Duodenal mucosa (tissue), 2 donors: ENCODE data around the gene ZBTB3.

Experiments used
- H3K27ac ChIP-seq: one replicate; pipeline ENCODE4 v1.7.0; 2013; ENCODE audit warnings: low read depth, low read length
- H3K27me3 ChIP-seq, 2 donors: one replicate each; pipeline ENCODE4 v1.7.0; 2013; ENCODE audit warnings: low read length in 2 of 2, control low read depth in 1 of 2; ENCODE audit not compliant: insufficient read depth in 2 of 2, control insufficient read depth in 1 of 2
- H3K36me3 ChIP-seq, 2 donors: one replicate each; pipeline ENCODE4 v1.7.0; 2013; ENCODE audit warnings: low read length in 2 of 2, control low read depth in 1 of 2; ENCODE audit not compliant: insufficient read depth in 2 of 2, control insufficient read depth in 1 of 2
- H3K4me1 ChIP-seq, 2 donors: one replicate each; pipeline ENCODE4 v1.7.0; 2013; ENCODE audit warnings: low read length in 2 of 2, control low read depth in 1 of 2; ENCODE audit not compliant: insufficient read depth in 2 of 2, control insufficient read depth in 1 of 2
- H3K4me3 ChIP-seq, 2 donors: one replicate each; pipeline ENCODE4 v1.7.0; 2013; ENCODE audit warnings: low read length in 2 of 2, low read depth in 1 of 2
- H3K9ac ChIP-seq, 2 donors: one replicate each; pipeline ENCODE4 v1.7.0; 2013; ENCODE audit warnings: low read length in 2 of 2, low read depth in 1 of 2
- H3K9me3 ChIP-seq, 2 donors: one replicate each; pipeline ENCODE4 v1.7.0; 2013; ENCODE audit warnings: low read length in 2 of 2, control low read depth in 1 of 2; ENCODE audit not compliant: control insufficient read depth in 1 of 2

Gene ZBTB3

GRCh38 chr11:62787005-62787759 lies 33.2 kb upstream of the ZBTB3 start, which contains the start of gene TMEM179B:
TMEM179B (plus strand) TSS chr11:62787402; CDS start chr11:62787432, 30 bp downstream.
- peaks cover 17 to 30% of the 10 kb centered on the region in 2 donors for H3K36me3 ChIP-seq
- peak within 1 kb of the TSS; percentile 77 to 99 for H3K4me3 ChIP-seq
- H3K4me1 ChIP-seq, result peaks cover 24 to 41% of the 10 kb centered on the region in 2 donors
- no peaks in the 10 kb centered on the region for H3K9me3 ChIP-seq
- H3K9ac ChIP-seq, result peak within 1 kb of the TSS; percentile 74 to 100
- no peaks in the 10 kb centered on the region for H3K27me3 ChIP-seq
- H3K27ac ChIP-seq, result peak within 1 kb of the TSS; percentile 96

DNA sequence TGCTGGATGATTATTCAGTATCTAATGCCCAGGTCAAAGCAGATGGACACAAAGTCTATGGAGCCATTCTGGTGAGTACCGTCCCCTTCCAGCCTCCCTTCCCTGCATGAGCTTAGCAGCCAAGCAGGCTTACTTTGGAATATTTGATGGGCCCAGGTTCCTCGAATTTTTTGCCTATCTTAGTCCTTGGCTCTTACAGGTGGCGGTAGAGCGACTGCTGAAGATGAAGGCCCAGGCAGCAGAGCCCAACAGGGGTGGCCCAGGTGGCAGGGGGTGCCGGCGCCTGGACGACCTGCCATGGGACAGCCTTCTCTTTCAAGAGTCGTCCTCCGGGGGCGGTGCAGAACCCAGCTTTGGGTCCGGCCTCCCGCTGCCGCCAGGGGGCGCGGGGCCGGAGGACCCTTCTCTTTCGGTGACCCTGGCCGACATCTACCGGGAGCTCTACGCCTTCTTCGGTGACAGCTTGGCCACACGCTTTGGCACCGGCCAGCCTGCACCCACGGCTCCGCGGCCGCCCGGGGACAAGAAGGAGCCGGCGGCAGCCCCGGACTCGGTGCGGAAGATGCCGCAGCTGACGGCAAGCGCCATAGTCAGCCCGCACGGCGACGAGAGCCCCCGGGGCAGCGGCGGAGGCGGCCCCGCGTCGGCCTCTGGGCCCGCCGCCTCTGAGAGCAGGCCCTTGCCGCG lies 32.5 kb upstream of the ZBTB3 start:
- Histone ChIP-seq H3K9ac (peak overlapping the region; percentile 74 to 100), H3K27ac (peak overlapping the region; percentile 96), H3K36me3 (peaks cover 18 to 32% of the 10 kb centered on the region in 2 donors), H3K9me3 (no peaks in the 10 kb centered on the region), H3K4me1 (peaks cover 22 to 38% of the 10 kb centered on the region in 2 donors), H3K27me3 (no peaks in the 10 kb centered on the region), H3K4me3 (peak overlapping the region; percentile 77 to 99)

- Histone ChIP-seq H3K4me3 (no peak overlapping the region), H3K9me3 (no peaks in the 10 kb centered on the region), H3K9ac (no peak overlapping the region), H3K4me1 (peaks cover 7 to 12% of the 10 kb centered on the region in 2 donors), H3K27ac (no peak overlapping the region), H3K27me3 (no peaks in the 10 kb centered on the region), H3K36me3 (peaks cover 17 to 27% of the 10 kb centered on the region in 2 donors)
Observed at GRCh38 chr11:62782753-62783152, 28.8 kb upstream of the ZBTB3 start.

GRCh38 chr11:62778441-62778840 lies 24.5 kb upstream of the ZBTB3 start:
- Histone ChIP-seq H3K9ac (no peak overlapping the region), H3K27me3 (no peaks in the 10 kb centered on the region), H3K36me3 (peaks cover 22 to 47% of the 10 kb centered on the region in 2 donors), H3K9me3 (no peaks in the 10 kb centered on the region), H3K27ac (no peak overlapping the region), H3K4me3 (no peak overlapping the region), H3K4me1 (no peaks in the 10 kb centered on the region)

GRCh38 chr11:62777389-62777788 lies 23.4 kb upstream of the ZBTB3 start:
- Histone ChIP-seq H3K36me3 (peaks cover 17 to 42% of the 10 kb centered on the region in 2 donors), H3K27ac (no peak overlapping the region), H3K4me1 (no peaks in the 10 kb centered on the region), H3K27me3 (no peaks in the 10 kb centered on the region), H3K4me3 (no peak overlapping the region), H3K9me3 (no peaks in the 10 kb centered on the region), H3K9ac (no peak overlapping the region)

GRCh38 chr11:62775646-62776045 lies 21.7 kb upstream of the ZBTB3 start:
- Histone ChIP-seq H3K27me3 (no peaks in the 10 kb centered on the region), H3K4me1 (peaks cover 8 to 11% of the 10 kb centered on the region in 2 donors), H3K36me3 (peaks cover 14 to 36% of the 10 kb centered on the region in 2 donors), H3K4me3 (no peak overlapping the region), H3K27ac (no peak overlapping the region), H3K9me3 (no peaks in the 10 kb centered on the region), H3K9ac (no peak overlapping the region)

DNA sequence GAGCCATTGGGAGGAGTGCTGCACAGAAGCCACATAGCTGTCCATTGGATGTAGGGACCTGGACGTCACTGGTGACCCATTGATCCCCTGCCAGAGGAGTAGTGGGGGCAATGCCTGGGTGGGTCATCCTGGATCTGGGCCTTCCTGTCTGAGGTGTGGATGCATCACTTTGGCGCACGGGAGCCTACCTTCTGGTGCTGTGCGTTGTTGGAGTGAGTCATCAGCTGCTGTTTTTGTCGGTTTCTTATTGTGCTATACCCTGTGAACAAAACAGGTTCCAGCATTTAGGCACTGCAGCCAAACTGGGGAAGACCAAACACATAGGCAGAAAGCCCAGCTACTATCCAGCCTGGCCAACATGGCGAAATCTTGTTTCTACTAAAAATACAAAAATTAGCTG lies 20.4 kb upstream of the ZBTB3 start:
- Histone ChIP-seq H3K36me3 (peaks cover 14 to 30% of the 10 kb centered on the region in 2 donors), H3K4me1 (peaks cover 16 to 22% of the 10 kb centered on the region in 2 donors), H3K4me3 (no peak overlapping the region), H3K9ac (no peak overlapping the region), H3K27ac (no peak overlapping the region), H3K9me3 (no peaks in the 10 kb centered on the region), H3K27me3 (no peaks in the 10 kb centered on the region)

- Histone ChIP-seq H3K27ac (peak within 1 kb of the TSS; percentile 87), H3K9me3 (no peaks in the 10 kb centered on the region), H3K9ac (peak within 1 kb of the TSS; percentile 67 to 88), H3K4me3 (peak within 1 kb of the TSS; percentile 73 to 88), H3K36me3 (peaks cover 10 to 23% of the 10 kb centered on the region in 2 donors), H3K4me1 (peaks cover 16 to 22% of the 10 kb centered on the region in 2 donors), H3K27me3 (no peaks in the 10 kb centered on the region)
Observed at GRCh38 chr11:62771144-62772021, 17.4 kb upstream of the ZBTB3 start, which contains the start of gene TAF6L. TAF6L (plus strand) TSS chr11:62771396; CDS start chr11:62775784, 4,388 bp downstream.

DNA sequence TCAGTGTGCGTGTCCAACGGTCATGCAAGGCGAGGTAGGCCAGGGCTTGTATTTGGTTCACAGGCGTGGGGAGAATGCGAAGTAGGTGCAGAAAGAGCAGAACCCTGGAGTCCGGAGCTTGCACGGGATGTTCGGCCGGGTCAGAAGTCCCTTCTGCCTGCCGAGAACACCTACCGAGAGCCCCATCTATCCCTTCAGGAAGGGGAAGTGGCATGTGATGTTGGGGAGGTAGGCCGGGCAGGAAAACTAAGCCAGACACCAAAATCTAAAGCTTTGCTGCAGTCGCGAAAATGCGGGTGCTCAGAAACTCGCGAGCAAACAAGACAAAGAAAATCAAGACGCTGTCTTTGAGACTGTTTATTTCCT lies 16.8 kb upstream of the ZBTB3 start:
- H3K4me3 ChIP-seq, result peak overlapping the region; percentile 73 to 88
- no peaks in the 10 kb centered on the region for H3K9me3 ChIP-seq
- peak overlapping the region; percentile 67 to 88 for H3K9ac ChIP-seq
- H3K27me3 ChIP-seq, result no peaks in the 10 kb centered on the region
- peaks cover 16 to 22% of the 10 kb centered on the region in 2 donors for H3K4me1 ChIP-seq
- H3K36me3 ChIP-seq, result peaks cover 12 to 22% of the 10 kb centered on the region in 2 donors
- peak overlapping the region; percentile 42 for H3K27ac ChIP-seq
